ENCODE measurements around the gene RHOH. TPM values are rescaled to one million over a fixed set of nuclear protein-coding genes. Genes with fewer than 3 reads are reported as not detected.

Gene RHOH
- total and polyA plus RNA-seq, 10 of the 15 experiments (the other 5 are each of a cell fraction or from before 2014, with no cell fraction given): 46.5 to 120 (median 57.9) TPM

GRCh38 chr4:40227284-40227683 lies 30.5 kb downstream of the RHOH start (continued):
- peak; percentile 97 for TF ChIP-seq RUNX3 (IDR thresholded peaks at IDR 0.05; ENCODE audit: low read length)
- peak; percentile 68 to 80 for TF ChIP-seq BHLHE40 (IDR thresholded peaks at IDR 0.05; ENCODE audit: borderline replicate concordance in 1 of 2, low read depth in 2 of 2, low read length in 1 of 2)
- no peak for TF ChIP-seq RBBP5 (conservative IDR thresholded peaks at IDR 0.05)
- TF ChIP-seq NFIC (IDR thresholded peaks at IDR 0.05; ENCODE audit: low read depth, low read length): peak; percentile 97
- TF ChIP-seq NR2F1 (conservative IDR thresholded peaks at IDR 0.05): peak; percentile 78
- no peak for TF ChIP-seq HDGF (IDR thresholded peaks at IDR 0.05)
- no peak for TF ChIP-seq NFYB (IDR thresholded peaks at IDR 0.05; ENCODE audit: insufficient read depth, low read depth, low read length)
- TF ChIP-seq SRF (IDR thresholded peaks at IDR 0.05; ENCODE audit: low read depth in 2 of 2, low read length in 2 of 2): no peak
- TF ChIP-seq SREBF2 (IDR thresholded peaks at IDR 0.05; ENCODE audit: low read length): no peak
- TF ChIP-seq RELA (IDR thresholded peaks at IDR 0.05; ENCODE audit: borderline replicate concordance, partially characterized antibody): peak; percentile 34
- TF ChIP-seq ATF7 (IDR thresholded peaks at IDR 0.05; ENCODE audit: low read depth): peak; percentile 70; the same call in 1 of the 2 replicates
- no peak for TF ChIP-seq BCLAF1 (IDR thresholded peaks at IDR 0.05)

All from GM12878 (cell line).